ENCODE data around the gene PTPRK.

Gene PTPRK

DNA sequence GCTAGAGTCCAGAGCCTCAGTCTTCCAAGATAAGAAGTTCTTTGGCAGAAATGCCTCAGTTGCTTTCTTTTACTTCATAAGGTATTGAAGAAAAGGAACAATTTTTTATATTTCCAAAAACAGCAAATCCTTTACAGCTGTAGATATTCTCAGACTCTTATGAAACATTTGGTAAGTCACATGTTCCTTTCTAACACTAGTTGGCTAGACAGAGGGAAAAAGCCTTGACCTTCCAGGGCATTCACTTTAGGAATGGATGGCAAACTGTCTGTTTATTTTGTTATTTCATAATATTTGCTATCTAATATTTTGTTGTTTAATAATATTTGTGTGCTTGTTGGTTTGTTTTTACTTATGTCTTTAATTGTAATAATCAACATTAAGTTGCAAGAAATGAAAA is 140.8 kb downstream of the PTPRK start:
- no peak for DNase-seq

GRCh38 chr6:128376952-128377503 is 143.4 kb downstream of the PTPRK start:
- no peak for DNase-seq

GRCh38 chr6:128371136-128371535 is 149.3 kb downstream of the PTPRK start:
- DNase-seq: no peak

DNA sequence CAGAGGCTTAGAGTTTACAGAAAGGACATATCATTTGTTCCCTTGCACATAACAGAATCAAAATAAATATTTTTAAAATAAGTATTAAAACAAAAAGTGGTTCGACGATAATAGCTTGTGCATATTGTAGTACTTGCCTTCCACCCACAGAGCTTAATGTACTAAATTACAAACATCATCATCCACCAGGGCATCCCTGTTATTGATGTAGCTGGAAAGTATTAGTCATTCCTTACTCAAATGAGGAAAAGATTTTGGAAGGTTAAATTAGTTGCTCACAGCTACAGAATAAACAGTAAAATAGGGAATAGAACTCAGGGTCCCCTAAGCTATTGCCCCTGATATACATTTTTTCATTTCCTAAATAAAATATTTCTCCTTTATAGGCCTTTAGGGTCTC is 150.3 kb downstream of the PTPRK start:
- no peak for DNase-seq

DNA sequence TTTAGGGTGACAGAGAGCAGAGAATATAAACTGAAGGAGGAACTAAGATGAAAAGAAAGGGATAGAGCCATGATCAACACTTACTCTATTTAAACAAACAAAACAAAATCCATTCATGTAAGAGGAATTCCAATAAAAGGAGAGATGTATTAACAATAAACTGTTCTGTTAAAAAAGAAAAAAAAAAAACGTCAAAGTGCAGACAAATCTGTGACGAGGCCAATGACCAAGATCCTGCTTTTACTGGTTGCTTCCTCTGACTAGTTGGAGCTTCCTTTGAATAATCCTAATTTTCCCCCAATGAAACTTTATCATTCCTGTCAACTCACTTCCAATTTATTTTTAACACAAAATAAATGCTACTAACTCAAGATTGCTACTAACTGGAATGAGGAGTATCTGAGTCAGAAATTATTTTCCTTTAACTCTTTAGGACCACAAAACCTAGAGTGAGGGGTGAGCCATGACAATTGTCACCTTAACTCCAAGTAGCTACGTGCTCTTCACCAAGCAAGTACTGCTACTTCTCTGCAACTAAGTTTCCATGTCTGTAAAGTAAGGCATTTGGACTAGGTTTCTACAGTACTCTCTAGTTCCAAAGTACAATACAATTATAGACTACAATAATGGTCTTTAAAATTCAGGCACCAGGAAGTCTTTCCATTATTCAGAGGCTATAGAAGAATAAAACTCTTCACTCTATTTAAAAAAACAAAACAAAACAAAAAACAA is 152.0 kb downstream of the PTPRK start:
- no peak for DNase-seq

DNA sequence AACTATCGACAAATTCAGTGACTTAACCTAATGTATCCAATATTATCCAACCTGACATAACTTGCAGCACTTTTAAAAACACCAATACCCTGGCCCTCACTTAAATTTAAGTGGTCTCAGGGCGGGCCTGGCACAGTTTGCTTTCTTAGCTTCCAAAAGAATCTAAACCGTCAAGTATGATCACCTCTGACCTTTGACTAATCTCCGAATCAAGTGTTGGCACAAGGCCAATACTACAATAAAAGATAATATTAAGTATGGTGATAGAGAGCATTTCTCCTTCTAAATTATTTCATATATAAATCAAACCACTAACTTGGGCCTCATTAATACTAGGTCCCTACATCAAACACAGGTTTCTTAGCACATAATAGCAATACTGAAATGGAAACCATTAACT is 153.0 kb downstream of the PTPRK start:
- no peak for DNase-seq

DNA sequence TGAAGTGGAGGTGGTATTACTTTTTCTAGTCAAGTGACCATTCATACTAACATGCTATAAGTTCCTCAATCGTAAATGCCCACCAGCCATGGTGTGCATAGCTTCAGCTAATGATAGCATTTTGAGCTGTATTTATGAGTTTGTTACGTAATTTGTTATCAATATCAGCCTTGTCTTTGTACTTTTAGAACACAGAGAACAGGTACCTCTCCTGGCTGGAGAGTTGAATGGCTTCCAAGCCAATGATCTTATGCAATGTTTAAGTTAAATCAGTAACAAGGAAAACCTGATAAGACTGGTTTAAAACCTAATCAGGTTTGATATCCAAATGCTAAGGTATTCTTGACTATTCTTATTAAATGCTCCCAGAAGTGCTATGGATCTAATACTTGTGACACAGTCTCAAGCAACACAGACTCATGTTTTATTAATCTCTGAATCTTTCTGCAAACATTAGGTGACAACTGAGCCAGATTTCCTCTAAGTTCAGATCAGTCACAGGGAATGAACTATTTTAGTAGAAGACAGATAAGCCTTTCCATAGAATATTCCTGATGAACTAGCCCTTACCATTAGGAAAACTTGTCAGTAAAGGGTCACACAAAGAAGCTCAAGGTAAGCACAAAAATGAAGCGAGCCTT is 154.8 kb downstream of the PTPRK start:
- no peak for DNase-seq

GRCh38 chr6:128364766-128365519 is 155.5 kb downstream of the PTPRK start:
- no peak for DNase-seq

- DNase-seq: no peak
Observed at GRCh38 chr6:128363020-128363813, 157.2 kb downstream of the PTPRK start.

- no peak for DNase-seq
Observed at GRCh38 chr6:128361378-128361777, 159.0 kb downstream of the PTPRK start.

GRCh38 chr6:128358244-128358776 is 162.1 kb downstream of the PTPRK start:
- no peak for DNase-seq

DNA sequence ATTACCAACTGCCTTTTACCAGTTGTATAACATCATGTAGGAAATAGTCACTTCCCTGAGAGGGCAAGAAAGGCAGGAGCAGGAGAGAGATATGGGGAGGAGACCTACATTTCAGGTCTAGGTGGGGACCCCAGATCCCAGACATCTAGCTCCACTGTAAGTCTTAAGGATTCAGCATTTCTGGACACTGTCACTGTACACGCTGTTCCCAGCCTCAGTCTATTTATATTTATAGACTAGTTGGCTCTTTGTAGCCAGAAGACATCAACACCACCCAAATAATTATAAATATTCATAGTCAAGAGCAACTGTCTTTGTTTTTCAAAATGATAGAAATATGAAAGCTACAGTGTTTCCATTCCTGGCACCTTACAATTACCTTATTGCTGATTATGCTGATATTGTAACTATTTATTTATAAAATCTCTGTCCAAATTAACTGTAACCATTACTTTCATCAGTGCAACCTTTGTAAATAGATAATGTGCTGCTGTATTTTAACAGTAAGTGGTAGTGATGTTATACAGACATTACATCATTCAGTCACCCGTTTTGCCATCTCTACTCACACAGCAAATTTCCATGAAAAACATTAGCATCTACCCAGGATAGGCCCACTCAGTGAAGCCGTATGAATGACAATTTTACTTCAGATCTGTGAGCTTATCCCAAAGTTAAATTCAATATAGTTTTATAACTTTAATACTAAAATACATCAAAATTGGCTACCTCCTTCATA is 162.8 kb downstream of the PTPRK start:
- DNase-seq: no peak

- DNase-seq: no peak
Observed at GRCh38 chr6:128352366-128352765, 168.0 kb downstream of the PTPRK start.

DNA sequence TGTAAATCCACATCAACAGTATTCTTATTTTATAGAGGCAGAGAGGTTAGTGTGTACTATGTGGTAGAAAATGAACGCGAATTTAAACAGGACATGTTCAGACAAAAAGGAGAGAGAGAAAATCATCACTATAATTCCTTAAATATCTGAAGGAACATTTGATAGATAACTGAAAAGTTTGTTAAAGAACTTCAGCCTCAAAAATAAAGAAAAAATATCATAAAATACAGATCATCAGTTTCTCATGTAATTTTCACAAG is 169.2 kb downstream of the PTPRK start:
- DNase-seq: no peak

DNA sequence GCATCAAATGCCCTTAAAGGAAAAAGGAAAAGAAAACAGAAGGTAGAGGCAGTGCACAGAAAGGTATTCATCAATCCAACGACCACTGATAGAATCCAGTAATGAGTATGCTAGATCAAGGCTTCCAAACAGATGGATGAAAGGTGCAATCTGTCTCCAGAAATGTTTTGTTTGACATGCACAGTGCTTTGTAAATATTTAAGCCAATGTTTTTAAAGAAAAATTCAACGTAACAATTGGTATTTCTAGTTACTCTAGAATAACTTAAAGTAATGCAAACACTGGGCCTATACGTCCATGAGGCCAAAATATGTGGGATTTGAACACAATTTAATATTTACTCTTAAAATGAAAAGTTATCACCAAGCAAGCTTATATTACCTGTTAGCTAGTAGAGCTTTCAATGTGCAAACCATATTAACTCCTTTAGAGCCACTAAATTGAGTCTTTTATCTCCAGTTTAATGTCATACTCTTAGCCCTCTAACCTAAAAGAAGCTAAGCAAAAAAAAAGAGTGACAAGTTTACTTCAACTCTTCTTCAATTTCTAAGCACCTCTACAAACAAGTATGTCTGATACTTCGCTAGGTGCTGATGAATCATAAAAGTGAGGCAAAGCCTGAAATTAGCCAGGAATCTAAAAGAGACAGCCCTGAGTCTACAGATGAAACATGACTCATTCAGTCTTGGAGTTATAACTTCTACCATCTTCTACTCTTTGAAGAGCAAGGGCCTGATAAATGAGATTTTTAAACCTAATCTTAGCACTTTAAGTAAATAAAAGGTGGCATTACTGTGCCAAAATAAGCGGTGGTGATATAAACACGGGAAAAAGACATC is 169.8 kb downstream of the PTPRK start:
- DNase-seq: no peak

GRCh38 chr6:128347123-128347522 is 173.3 kb downstream of the PTPRK start:
- DNase-seq: no peak

DNA sequence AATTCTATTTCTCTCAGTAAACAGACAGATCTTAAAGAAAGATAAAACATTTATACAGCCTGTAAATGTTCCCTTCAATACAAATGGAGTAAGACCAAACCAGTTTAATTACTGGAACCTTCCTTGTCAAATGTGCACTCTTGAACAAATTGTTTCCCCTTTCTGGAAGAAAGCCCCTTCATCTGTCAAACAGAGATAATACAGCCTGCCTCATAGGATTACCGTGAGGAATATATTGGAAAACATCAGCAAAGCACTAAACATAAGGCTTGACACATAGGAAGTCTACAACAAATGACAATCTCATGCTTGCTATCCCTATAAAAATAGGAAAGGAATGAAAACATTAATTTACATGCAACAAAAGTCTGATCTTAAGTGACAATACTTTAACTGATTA is 173.8 kb downstream of the PTPRK start:
- no peak for DNase-seq

DNA sequence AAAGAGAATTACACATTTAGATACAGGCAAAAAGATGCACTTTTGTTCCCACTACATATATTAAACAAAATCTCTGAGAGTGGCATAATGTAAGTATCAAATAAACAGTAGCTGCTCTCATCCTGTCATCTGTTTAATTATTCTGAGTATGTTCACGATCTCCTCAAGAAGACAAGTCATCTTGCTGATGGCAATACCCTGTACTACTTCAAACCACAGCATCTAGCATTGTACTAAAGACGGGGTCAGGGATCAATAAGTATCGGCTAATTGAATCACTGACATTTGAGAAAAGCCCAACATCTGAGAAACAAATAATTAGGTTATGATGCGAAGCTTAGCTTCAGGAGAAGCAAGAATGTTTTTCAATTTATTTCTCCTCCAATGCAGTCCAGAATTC is 175.1 kb downstream of the PTPRK start:
- DNase-seq: no peak

GRCh38 chr6:128343706-128344105 is 176.7 kb downstream of the PTPRK start:
- DNase-seq: no peak

DNA sequence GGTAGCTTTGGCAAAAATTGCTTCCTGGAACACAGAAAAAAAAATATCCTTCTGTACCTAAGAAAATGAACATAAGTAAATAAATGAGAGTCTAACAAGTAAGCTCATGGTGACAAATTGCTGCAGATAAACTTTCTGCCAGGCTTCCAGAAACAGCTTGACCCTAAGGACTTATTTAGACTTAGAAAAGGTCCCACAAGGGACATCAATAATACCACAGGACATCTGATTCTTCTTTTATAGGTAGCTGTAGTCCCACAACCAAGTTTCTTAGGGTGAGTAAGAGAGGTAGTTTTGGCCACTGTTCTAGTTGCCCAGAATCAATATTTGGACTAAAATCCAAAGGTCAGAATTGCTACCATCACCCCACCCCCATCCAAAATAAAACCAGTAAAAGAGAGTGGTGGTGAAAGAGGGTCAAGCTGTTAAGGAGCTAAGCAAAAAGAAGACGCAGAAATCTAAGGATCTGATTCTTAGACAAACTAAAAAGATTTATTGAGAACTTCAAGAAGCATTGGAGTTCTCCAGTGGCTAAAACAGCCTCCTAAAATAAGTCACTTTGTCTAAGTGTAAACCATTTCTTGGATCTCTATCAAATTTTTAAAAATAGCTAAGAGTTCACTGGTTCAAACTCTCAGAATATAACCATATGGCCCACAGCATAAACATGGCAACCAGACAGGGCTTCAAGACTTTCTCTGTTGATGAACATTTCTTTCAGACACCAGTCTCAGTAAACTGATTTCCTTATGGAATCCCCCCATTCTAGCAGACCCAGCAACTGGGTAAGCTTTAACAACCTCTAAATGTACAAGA is 180.6 kb downstream of the PTPRK start:
- no peak for DNase-seq

Data from CD4-positive, alpha-beta T cell treated with Interleukin-4 for 4 hours (primary cell).